GM10266 (cell line): Measurements from ENCODE around the gene GMDS.

Source experiments
- DNase-seq: peaks from one replicate; pipeline ENCODE4 v3.0.0; 2012; ENCODE audit errors: extremely low spot score
- TF ChIP-seq, protein P1 (sequence below): IDR thresholded peaks from 2 replicates; pipeline ENCODE4 v1.5.1; 2012; ENCODE audit warnings: mild to moderate bottlenecking, low read depth; ENCODE audit not compliant: control insufficient read depth, insufficient read depth; ENCODE audit errors: missing control alignments

Gene GMDS

DNA sequence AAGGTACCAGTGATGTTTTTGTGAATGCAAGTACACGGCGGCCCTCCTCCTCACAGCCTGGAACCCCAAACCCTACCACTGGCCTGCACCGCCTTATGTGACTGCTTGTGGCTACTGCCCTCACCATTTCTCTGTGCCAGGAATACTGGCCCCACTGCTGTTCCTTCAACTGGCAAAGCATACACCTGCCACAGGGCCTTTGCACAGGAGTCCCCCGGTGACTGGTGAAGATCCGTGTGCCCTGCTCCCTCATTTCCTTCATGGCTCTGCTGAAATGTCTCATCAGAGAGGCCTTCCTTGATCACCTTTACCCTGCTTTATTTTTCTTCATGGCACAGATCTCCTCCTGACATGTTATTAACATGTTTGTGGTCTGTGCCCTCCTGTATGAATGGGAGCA lies 581.9 kb downstream of the GMDS start:
- no peak for DNase-seq

DNA sequence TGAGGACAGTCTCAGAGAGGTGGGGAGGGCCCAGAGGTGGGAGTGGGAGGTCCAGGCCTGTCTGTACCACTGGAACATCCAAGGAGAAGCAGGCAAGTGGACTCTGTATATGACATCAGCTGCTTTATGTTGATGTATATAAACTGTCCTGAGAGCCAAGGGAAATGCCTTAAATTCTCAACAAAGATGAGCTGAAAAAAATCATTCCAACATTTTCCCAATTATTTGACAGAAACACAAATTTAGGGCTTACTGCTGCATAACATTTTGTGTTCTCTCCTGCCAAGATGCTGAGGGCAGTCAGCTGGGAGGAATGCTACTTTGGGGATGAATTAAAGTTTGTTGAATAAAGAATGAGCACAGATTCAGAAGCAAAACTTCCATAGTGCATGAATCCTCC lies 582.9 kb downstream of the GMDS start:
- no peak for DNase-seq
- TF ChIP-seq, protein P1, sequence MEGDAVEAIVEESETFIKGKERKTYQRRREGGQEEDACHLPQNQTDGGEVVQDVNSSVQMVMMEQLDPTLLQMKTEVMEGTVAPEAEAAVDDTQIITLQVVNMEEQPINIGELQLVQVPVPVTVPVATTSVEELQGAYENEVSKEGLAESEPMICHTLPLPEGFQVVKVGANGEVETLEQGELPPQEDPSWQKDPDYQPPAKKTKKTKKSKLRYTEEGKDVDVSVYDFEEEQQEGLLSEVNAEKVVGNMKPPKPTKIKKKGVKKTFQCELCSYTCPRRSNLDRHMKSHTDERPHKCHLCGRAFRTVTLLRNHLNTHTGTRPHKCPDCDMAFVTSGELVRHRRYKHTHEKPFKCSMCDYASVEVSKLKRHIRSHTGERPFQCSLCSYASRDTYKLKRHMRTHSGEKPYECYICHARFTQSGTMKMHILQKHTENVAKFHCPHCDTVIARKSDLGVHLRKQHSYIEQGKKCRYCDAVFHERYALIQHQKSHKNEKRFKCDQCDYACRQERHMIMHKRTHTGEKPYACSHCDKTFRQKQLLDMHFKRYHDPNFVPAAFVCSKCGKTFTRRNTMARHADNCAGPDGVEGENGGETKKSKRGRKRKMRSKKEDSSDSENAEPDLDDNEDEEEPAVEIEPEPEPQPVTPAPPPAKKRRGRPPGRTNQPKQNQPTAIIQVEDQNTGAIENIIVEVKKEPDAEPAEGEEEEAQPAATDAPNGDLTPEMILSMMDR = no peak

More for the DNA sequence above, 581.9 kb downstream of the GMDS start:
- TF ChIP-seq, protein P1 = no peak

DNA sequence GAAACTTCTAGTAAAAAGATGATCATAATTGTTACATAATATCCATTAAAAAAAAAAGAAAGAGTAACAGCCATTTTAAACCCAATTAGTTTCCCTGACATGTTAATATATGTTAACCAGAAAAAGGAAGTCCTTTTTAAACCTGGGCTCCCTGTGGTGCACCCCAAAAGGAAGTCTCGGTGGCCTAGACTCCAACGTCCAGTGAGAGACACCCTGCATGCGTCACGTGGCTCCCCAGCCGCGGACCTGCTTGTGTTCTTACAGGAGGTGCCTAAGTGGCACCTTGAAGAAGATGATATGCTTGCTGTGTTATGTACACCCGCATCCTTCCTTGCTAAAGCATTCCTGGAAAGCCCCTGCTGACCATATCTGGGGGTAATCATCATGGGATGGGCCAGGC lies 585.6 kb downstream of the GMDS start:
- DNase-seq = no peak
- TF ChIP-seq, protein P1 = no peak

DNA sequence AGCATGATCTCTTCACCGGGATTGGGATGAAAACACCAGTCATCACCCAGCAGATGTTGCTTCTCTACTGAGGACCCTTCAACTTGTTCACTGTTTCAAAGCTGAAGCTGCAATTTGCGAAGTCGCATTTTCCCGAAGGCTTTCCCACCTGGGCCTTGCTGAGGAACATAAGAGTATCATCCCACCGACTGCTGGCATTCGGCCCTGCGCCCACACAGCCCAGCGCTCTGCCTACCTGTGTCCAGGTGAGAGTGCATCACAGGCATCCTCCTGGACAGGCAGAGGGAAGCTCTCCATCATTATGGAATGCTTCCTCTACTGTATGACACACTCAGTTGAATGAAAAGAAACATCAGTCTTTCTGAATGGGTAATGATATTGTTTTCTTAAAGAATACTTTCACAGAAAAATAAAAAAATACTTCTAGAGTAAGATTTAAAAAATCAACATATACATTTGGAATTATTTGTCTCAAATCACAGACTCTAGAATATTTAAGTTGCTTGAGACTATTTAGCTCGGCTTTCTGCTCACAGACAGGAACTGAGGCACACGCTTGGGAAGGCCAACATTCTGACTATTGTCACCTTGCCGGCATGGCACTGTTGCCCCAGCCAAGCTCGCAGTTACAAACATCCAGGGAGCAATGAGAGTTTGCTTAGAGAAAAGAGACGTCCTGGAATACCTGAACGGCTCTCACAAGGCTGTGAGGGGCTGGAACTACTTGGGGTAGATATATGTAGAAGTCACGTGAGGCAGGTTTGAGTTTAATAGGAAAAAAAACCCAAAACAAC lies 587.0 kb downstream of the GMDS start:
- TF ChIP-seq, protein P1 = no peak
- no peak for DNase-seq

DNA sequence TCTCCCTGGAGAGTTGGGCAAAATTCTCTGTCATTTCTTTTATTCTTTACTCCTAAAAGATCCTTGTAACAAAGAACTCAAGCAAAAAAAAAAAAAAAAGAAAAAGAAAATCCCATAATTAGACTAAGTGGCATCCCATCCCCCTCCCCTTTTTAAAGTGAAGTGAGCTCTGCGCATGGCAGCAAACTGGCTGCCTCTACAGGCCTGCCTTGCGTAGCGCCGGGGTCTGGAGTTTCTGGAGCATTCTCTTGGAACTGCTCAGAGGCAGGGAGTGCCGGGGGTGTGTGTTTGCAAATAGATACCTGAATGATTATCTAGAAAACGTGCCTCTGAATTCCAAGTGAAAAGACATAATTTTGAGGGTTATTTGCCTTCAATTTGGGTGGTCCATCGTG lies 587.6 kb downstream of the GMDS start:
- TF ChIP-seq, protein P1 = no peak

GRCh38 chr6:1657116-1657770 lies 588.2 kb downstream of the GMDS start:
- no peak for DNase-seq
- TF ChIP-seq, protein P1 = no peak

More for the DNA sequence above, 587.6 kb downstream of the GMDS start:
- no peak for DNase-seq

DNA sequence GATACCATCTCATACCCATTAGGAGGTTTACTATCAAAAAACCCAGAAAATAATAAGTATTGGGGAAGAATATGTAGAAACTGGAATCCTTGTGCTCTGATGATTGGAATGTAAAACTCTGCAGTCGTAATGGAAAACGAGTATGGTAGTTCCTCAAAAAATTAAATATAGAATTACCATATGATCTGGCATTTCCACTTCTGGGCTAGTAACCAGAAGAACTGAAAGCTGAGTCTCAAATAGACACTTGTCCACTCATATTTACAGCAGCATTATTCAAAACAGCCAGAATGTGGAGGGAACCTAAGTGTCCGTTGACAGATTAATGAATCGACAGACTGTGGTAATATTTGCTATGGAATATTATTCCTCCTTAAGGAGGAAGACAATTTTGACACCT lies 591.4 kb downstream of the GMDS start:
- DNase-seq = no peak

More for the DNA sequence above, 591.4 kb downstream of the GMDS start:
- TF ChIP-seq, protein P1 = no peak
